OCI-LY7 (cell line): ENCODE measurements around the gene SEH1L. TPM values are rescaled to one million over a fixed set of nuclear protein-coding genes. Genes with fewer than 3 reads are reported as not detected.

Experiments used
- BruUV-seq: library from RNA; stranded (reverse); fragments of 400-500 nt; replicated peaks from 2 replicates; lab custom pipeline; 2021; lab: Mats Ljungman, UMichigan
- CTCF ChIA-PET: fragments of 300-600 bp; sonication (Branson Sonifier 250); formaldehyde crosslinking; loops from one replicate; lab custom pipeline; 2022; ENCODE audit warnings: antibody characterized with exemption; ENCODE audit not compliant: unreplicated experiment; lab: Charles Lee
- POLR2A ChIA-PET: fragments of 300-600 bp; sonication (Branson Sonifier 250); formaldehyde crosslinking; loops from one replicate; lab custom pipeline; 2022; ENCODE audit warnings: antibody characterized with exemption; lab: Charles Lee
- DNase-seq: peaks from one replicate; pipeline ENCODE4 v3.0.0-alpha.2; 2015; ENCODE audit warnings: low spot score
- H2AFZ ChIP-seq: fragments of 200-600 bp; sonication (generic), shearing (Covaris generic); 2 replicates; pipeline ENCODE4 v1.6.1; 2014; ENCODE audit warnings: mild to moderate bottlenecking, antibody characterized with exemption, low read length, moderate library complexity
- H3K27ac ChIP-seq: fragments of 200-600 bp; sonication (generic); 2 replicates; pipeline ENCODE4 v1.5.1; 2014; ENCODE audit warnings: mixed run types, low read depth, mild to moderate bottlenecking, moderate library complexity, low read length, inconsistent platforms; ENCODE audit not compliant: poor library complexity, severe bottlenecking
- H3K36me3 ChIP-seq: fragments of 200-600 bp; sonication (generic); 2 replicates; pipeline ENCODE4 v1.6.1; 2014; ENCODE audit warnings: mild to moderate bottlenecking, antibody characterized with exemption, low read length, moderate library complexity, mixed read lengths; ENCODE audit not compliant: insufficient read depth
- H3K4me1 ChIP-seq: fragments of 200-600 bp; sonication (generic); 2 replicates; pipeline ENCODE4 v1.5.1; 2014; ENCODE audit warnings: mild to moderate bottlenecking, low read length; ENCODE audit not compliant: insufficient read depth, poor library complexity, severe bottlenecking
- H3K4me2 ChIP-seq: fragments of 200-600 bp; sonication (generic); 2 replicates; pipeline ENCODE4 v1.6.1; 2014; ENCODE audit warnings: mild to moderate bottlenecking, low read length
- H3K4me3 ChIP-seq: fragments of 200-600 bp; sonication (generic); 2 replicates; pipeline ENCODE4 v1.5.1; 2014; ENCODE audit warnings: mild to moderate bottlenecking, low read depth, low read length; ENCODE audit not compliant: poor library complexity, severe bottlenecking
- H3K79me2 ChIP-seq: fragments of 200-600 bp; sonication (generic); 2 replicates; pipeline ENCODE4 v1.6.1; 2016; ENCODE audit warnings: low read depth, mild to moderate bottlenecking, low read length, moderate library complexity, mixed read lengths; ENCODE audit not compliant: insufficient read depth
- H3K9me2 ChIP-seq: fragments of 200-600 bp; sonication (generic); 2 replicates; pipeline ENCODE4 v1.6.1; 2016; ENCODE audit warnings: mild to moderate bottlenecking, low read length, mixed read lengths; ENCODE audit not compliant: insufficient read depth
- H3K9me3 ChIP-seq: fragments of 200-600 bp; sonication (generic); 2 replicates; pipeline ENCODE4 v1.6.1; 2014; ENCODE audit warnings: mild to moderate bottlenecking, mixed run types, low read length, mixed read lengths
- H4K20me1 ChIP-seq: fragments of 200-600 bp; sonication (generic); 2 replicates; pipeline ENCODE4 v1.6.1; 2014; ENCODE audit warnings: mild to moderate bottlenecking, antibody characterized with exemption, low read length, moderate library complexity, mixed read lengths; ENCODE audit not compliant: insufficient read depth
- EZH2phosphoT487 ChIP-seq: fragments of 200-600 bp; sonication (generic); IDR thresholded peaks from 2 replicates; pipeline ENCODE4 v1.6.1; 2018; ENCODE audit warnings: low read depth, borderline replicate concordance, mild to moderate bottlenecking, mixed run types, antibody characterized with exemption, low read length, moderate library complexity, mixed read lengths
- intact Hi-C: fragments of 100-400 bp; cut with micrococcal nuclease; formaldehyde crosslinking; loops from one replicate; pipeline ENCODE4 v1.10.0; 2022; ENCODE audit not compliant: unreplicated experiment
- total RNA-seq, 2 experiments: library from RNA; depleted of rRNA in 1 of 2; stranded (reverse); fragments of >200 nt in 1 of 2; shearing (Covaris generic) in 1 of 2; gene quantifications; 2 replicates each; pipeline ENCODE4 v1.2.3, GENCODE V29; 2014 to 2022
- TF ChIP-seq, protein P1 (sequence below): fragments of 200-600 bp; sonication (generic); conservative IDR thresholded peaks from 2 replicates; pipeline ENCODE4 v1.5.1; 2014; ENCODE audit warnings: mild to moderate bottlenecking, antibody characterized with exemption, low read length, moderate library complexity, mixed read lengths

SEH1L gene
- total RNA-seq, 2 experiments from 2014 or later, result 61.6 to 115 TPM

- Histone ChIP-seq H3K9me3 (no peaks in the 10 kb centered on the region), H2AFZ (no peak overlapping the region), H3K36me3 (peaks cover 88% of the 10 kb centered on the region), H3K9me2 (no peaks in the 10 kb centered on the region), H3K27ac (no peak overlapping the region), H3K4me3 (no peak overlapping the region), H3K4me1 (no peaks in the 10 kb centered on the region), H3K79me2 (0 out of 2 replicates have a peak, but pooled peaks cover 4% of the 10 kb centered on the region), H3K4me2 (no peak overlapping the region), H4K20me1 (no peaks in the 10 kb centered on the region)
- DNase-seq, result no peak
- CTCF ChIA-PET, result no interaction called here
- POLR2A ChIA-PET, result no interaction called here
- intact Hi-C loops, result no loop called here
- TF ChIP-seq, protein P1, sequence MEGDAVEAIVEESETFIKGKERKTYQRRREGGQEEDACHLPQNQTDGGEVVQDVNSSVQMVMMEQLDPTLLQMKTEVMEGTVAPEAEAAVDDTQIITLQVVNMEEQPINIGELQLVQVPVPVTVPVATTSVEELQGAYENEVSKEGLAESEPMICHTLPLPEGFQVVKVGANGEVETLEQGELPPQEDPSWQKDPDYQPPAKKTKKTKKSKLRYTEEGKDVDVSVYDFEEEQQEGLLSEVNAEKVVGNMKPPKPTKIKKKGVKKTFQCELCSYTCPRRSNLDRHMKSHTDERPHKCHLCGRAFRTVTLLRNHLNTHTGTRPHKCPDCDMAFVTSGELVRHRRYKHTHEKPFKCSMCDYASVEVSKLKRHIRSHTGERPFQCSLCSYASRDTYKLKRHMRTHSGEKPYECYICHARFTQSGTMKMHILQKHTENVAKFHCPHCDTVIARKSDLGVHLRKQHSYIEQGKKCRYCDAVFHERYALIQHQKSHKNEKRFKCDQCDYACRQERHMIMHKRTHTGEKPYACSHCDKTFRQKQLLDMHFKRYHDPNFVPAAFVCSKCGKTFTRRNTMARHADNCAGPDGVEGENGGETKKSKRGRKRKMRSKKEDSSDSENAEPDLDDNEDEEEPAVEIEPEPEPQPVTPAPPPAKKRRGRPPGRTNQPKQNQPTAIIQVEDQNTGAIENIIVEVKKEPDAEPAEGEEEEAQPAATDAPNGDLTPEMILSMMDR, result no peak
- TF ChIP-seq EZH2phosphoT487, result no peak
- BruUV-seq, result no TSS peak
Observed at GRCh38 chr18:13032173-13032572, 84.4 kb downstream of the SEH1L start.

DNA sequence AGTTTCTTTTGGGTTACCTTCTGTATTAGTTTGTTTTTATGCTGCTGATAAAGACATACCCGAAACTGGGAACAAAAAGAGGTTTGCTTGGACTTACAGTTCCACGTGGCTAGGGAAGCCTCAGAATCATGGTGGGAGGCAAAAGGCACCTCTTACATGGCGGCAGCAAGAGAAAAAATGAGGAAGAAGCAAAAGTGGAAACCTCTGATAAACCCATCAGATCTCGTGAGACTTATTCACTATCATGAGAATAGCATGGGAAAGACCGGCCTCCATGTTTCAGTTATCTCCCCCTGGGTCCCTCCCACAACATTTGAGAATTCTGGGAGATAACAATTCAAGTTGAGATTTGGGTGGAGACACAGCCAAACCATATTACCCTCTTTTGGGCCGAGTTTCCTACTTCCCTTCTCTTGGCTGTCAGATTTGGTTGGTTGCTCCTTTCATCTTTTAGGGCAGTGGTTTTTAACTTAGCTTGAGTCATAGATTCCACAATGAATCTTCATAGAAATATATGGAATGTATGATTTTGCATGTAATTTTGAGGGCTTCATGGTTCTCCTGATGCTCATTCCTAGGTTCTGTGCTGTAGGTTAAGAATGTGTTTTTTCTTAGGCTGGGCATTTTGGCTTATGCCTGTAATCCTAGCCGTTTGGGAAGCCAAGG, 87.6 kb downstream of the SEH1L start:
- no peak for DNase-seq
- Histone ChIP-seq H4K20me1 (no peaks in the 10 kb centered on the region), H2AFZ (no peak overlapping the region), H3K9me3 (no peaks in the 10 kb centered on the region), H3K27ac (no peak overlapping the region), H3K36me3 (peaks cover 89% of the 10 kb centered on the region), H3K4me3 (no peak overlapping the region), H3K4me2 (no peak overlapping the region), H3K9me2 (no peaks in the 10 kb centered on the region), H3K4me1 (no peaks in the 10 kb centered on the region), H3K79me2 (no peaks in the 10 kb centered on the region)
- POLR2A ChIA-PET, result no interaction called here
- intact Hi-C loops, result no loop called here
- TF ChIP-seq EZH2phosphoT487, result no peak
- TF ChIP-seq, protein P1, result no peak
- no TSS peak for BruUV-seq
- CTCF ChIA-PET, result no interaction called here

GRCh38 chr18:13036622-13037320, 89.0 kb downstream of the SEH1L start:
- H2AFZ ChIP-seq, result no peak overlapping the region
- H3K4me3 ChIP-seq, result no peak overlapping the region
- no peaks in the 10 kb centered on the region for H4K20me1 ChIP-seq
- DNase-seq, result no peak
- H3K27ac ChIP-seq, result no peak overlapping the region
- ChIA-PET POLR2A (interaction anchor here (1.0 kb wide), 1 partner anchor 15 kb away, joined by 3 read pairs; no protein-coding TSS in a partner anchor), CTCF (no interaction called here)
- no peak overlapping the region for H3K4me2 ChIP-seq
- H3K36me3 ChIP-seq, result peaks cover 90% of the 10 kb centered on the region
- H3K79me2 ChIP-seq, result no peaks in the 10 kb centered on the region
- intact Hi-C loops, result no loop called here
- no TSS peak for BruUV-seq
- no peaks in the 10 kb centered on the region for H3K9me2 ChIP-seq
- no peaks in the 10 kb centered on the region for H3K4me1 ChIP-seq
- H3K9me3 ChIP-seq, result no peaks in the 10 kb centered on the region
- no peak for TF ChIP-seq EZH2phosphoT487
- TF ChIP-seq, protein P1, result no peak
